HG03432 (cell line): ENCODE results near the gene BCL7B.
"Not testable (repeated sequence)": the region's sequence is repeated elsewhere in the genome, so short reads cannot be mapped to it uniquely, and the experiment has no call there.

Source experiments
- ATAC-seq: cut with Tn5 transposase; IDR thresholded peaks from one replicate; pipeline ENCODE4 v1.9.1; 2021; ENCODE audit warnings: mild to moderate bottlenecking, moderate library complexity; ENCODE audit not compliant: unreplicated experiment

The BCL7B gene

GRCh38 chr7:73504920-73505319 lies 52.6 kb downstream of the BCL7B start:
- no peak for ATAC-seq

- no peak for ATAC-seq
These were observed 53.5 kb downstream of the BCL7B start for GRCh38 chr7:73504017-73504416.

GRCh38 chr7:73503229-73503628 lies 54.3 kb downstream of the BCL7B start:
- ATAC-seq: no peak

GRCh38 chr7:73496626-73497025 lies 60.9 kb downstream of the BCL7B start:
- ATAC-seq: no peak

- ATAC-seq: not testable (repeated sequence)
These were observed 62.0 kb downstream of the BCL7B start for GRCh38 chr7:73495507-73495906.

- no peak for ATAC-seq
These were observed 67.5 kb downstream of the BCL7B start for GRCh38 chr7:73489976-73490375.

GRCh38 chr7:73487486-73487885 lies 70.0 kb downstream of the BCL7B start:
- no peak for ATAC-seq
